GM18868 (cell line): Measurements from ENCODE around the gene CXorf49B.
A peak's percentile ranks its signal among the peaks of the same experiment; 100 is the strongest.
"Not testable (repeated sequence)": the region's sequence is repeated elsewhere in the genome, so short reads cannot be mapped to it uniquely, and the experiment has no call there.

Source experiments
- ATAC-seq: cut with Tn5 transposase; IDR thresholded peaks from one replicate; pipeline ENCODE4 v1.9.1; 2021; ENCODE audit warnings: mild to moderate bottlenecking, moderate library complexity; ENCODE audit not compliant: unreplicated experiment

Gene CXorf49B

GRCh38 chrX:71763049-71763448 lies at the start of gene CXorf49B:
Gene CXorf49B (plus strand): TSS chrX:71763349. CDS start chrX:71763424, 75 bp downstream.
- ATAC-seq, result not testable (repeated sequence)

DNA sequence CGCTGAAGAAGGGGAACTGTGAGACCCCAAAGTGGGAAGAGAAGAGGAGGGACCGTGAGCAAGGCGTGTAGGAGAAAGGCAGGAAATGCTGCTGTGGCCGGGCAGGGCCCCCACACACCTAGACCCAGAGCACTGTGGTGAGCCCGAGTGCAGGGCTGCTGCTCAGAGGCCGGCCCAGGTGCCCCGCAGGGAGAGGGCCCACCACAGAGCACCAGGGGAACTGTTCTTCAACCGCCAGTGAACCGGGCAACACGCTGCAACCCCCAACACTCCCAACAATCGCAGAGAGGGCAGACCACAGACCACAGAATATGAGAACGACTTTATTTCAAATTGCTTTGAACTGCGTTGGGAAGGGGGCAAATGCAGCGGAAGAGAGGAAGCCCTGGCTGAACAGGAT lies 49.1 kb upstream of the CXorf49B start:
- ATAC-seq, result not testable (repeated sequence)

GRCh38 chrX:71715551-71715950 lies 47.6 kb upstream of the CXorf49B start:
- ATAC-seq, result not testable (repeated sequence)

DNA sequence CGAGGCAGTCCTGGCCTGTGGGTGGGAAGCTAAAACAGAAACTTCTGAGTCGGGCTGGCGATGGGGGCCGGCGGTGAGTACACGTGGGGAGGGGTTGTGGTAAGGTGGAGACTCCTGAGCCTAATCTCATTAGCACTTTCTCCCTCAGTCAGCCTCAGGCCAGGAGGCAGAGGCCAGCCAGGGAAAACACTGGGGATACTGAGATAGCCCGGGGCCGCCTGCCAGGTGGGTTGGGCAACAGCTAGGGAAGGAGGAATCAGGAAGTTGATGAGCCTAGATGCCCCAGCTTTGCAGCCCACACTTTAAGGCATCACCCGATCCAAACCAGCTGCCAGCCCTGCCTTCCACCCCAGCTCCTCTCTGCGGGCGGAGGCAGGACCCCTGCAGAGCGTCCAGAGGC lies 46.8 kb upstream of the CXorf49B start:
- ATAC-seq, result not testable (repeated sequence)

DNA sequence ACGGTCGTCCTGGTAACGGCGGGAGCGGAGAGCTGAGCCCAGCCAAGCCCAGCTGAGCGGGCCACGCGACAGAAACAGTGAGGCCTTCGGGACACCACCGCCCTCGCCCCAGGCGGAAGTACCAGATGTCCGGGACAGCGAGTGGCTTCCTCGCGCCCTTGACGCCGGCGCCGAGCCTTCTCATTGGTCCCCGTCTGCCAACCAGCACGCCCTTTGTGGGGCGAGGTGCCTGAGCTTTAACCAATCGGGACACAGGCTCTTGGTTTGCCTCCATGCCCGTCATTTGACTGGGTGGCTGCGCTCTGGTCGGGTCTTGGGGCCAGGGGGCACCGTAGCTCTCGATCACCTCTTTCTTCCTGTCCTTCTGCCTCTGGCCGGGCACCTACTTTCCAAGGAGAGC lies 45.0 kb upstream of the CXorf49B start, which contains the start of gene CXorf49:
Gene CXorf49 (minus strand): TSS at position 101 of the 400 bp plus-strand sequence. CDS start 134 bp downstream, outside the sequence.
- ATAC-seq, result not testable (repeated sequence)

- ATAC-seq, result not testable (repeated sequence)
Observed at GRCh38 chrX:71719195-71719594, 44.0 kb upstream of the CXorf49B start.

DNA sequence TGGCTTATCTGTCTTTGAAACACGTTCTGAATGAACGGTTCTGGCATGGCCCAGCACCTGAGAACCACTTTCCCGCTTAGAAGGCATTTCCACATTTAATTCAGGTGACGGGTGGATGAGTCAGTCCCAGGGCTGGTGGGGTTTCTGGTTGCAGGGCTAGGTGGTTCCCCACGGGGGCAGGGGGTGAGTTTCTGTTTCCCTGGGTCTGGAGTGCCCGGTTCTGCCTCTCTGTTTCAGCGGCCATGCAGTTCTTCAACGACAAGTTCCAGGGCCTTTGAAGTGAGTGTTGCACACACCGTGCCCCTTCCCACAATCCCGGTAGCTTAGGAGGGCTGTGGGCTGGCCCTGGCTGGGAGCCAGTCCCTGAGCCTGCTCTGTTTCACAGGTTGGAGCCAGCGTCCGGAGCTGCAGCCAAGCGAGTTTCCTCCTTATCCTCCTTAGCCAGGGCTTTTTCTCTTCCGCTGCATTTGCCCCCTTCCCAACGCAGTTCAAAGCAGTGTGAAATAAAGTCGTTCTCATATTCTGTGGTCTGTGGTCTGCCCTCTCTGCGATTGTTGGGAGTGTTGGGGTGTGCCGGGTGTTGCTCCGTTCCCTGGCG lies 42.8 kb upstream of the CXorf49B start:
- ATAC-seq, result not testable (repeated sequence)

- not testable (repeated sequence) for ATAC-seq
Observed at GRCh38 chrX:71760688-71761281, 2.4 kb upstream of the CXorf49B start.

GRCh38 chrX:71764832-71765231 lies 1.7 kb downstream of the CXorf49B start:
- ATAC-seq, result not testable (repeated sequence)

GRCh38 chrX:71765613-71766012 lies 2.5 kb downstream of the CXorf49B start:
- not testable (repeated sequence) for ATAC-seq

DNA sequence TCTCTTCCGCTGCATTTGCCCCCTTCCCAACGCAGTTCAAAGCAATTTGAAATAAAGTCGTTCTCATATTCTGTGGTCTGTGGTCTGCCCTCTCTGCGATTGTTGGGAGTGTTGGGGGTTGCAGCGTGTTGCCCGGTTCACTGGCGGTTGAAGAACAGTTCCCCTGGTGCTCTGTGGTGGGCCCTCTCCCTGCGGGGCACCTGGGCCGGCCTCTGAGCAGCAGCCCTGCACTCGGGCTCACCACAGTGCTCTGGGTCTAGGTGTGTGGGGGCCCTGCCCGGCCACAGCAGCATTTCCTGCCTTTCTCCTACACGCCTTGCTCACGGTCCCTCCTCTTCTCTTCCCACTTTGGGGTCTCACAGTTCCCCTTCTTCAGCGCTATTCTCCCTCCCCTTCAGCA lies 4.0 kb downstream of the CXorf49B start:
- not testable (repeated sequence) for ATAC-seq

- ATAC-seq, result not testable (repeated sequence)
Observed at GRCh38 chrX:71778322-71778721, 15.2 kb downstream of the CXorf49B start.

DNA sequence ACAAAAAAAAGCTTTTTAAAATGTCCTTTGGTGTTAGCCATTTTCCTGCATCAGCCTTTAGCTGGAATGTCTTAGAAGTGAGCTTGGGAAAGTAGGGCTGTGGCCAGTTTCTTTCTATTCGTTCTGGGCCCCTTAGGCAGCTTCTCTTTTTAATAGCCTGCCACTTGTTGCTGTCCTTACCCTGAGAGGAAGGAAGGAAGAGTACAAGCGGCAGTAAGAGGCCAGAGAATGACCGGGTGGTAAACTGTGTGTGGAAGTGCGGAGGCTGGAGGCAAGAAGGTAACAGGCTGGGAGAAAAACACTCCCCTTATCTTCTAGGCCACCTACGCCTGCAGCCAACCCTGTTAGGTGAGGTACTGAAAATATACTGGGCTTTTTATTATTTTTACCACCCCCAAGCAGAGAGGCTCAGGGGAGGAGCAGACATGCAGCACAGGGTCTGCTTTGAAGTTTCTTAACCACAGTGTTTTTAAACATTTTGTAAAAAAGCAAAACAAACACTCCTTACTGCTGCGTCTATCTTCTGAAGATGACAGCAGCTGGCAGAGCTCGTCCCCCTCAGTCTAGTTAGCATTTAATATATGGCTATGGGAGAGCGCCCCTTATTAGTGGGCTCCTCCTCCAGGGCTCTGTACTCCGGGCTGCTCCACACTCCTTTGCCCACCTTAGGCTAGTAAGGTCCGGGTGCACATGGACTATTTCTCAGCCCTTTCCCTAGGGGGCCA lies 19.2 kb downstream of the CXorf49B start:
- not testable (repeated sequence) for ATAC-seq

DNA sequence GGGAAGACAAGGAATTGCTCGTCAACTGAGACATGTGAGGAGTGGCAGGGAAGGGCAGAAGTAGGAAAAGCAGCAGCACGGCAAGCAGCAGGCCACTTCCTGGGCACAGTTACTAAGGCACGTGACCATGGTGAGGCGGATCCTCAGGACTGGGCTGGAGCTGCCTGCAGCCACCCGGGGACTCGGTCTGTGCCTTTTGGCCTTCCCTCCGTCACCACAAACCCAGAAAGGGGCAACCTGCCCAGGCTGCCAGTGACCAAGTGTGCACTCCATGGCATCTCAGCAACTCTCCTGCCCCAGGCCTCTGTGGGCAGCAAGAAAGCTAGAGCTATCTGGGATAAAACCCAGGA lies 19.8 kb downstream of the CXorf49B start:
- ATAC-seq, result not testable (repeated sequence)

- ATAC-seq, result peak; percentile 33
Observed at GRCh38 chrX:71783569-71784347, 20.6 kb downstream of the CXorf49B start.

DNA sequence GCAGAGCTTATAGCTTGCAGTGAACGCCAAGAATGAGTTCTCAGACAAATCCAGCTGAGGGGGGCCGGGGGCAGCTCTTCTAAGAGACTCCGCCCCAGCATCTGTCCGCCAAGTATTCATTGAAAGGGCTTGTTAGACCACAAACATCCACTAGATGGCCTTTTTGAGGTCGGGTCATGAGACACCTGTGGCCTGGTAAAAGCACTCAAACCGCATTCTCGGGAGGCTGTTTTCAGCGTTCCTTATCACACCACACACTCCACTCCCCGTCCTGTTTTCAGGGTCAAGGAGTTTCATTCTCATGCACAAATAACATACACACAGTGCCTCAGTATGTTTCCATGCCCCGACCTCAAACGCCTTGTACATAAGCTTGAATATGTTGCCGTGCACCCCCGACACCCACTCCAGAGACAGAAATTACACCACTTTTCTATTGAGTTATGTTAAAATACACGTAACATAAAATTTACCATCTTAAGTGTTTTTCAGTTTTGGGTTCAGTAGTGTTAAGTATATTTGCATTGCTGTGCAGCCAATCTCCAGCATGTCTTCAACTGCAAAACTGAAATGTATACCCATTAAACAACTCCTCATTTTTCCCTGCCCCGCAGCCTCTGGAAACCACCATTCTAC lies 21.3 kb downstream of the CXorf49B start:
- peak; percentile 70 for ATAC-seq

DNA sequence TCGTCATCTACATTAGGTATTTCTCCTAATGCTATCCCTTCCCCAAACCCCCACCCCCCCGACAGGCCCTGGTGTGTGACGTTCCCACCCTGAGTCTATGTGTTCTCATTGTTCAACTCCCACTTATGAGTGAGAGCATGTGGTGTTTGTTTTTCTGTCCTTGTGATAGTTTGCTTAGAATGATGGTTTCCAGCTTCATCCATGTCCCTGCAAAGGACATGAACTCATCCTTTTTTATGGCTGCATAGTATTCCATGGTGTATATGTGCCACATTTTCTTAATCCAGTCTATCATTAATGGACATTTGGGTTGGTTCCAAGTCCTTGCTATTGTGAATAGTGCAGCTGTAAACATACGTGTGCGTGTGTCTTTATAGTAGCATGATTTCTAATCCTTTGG lies 43.3 kb downstream of the CXorf49B start:
- ATAC-seq, result not testable (repeated sequence)

DNA sequence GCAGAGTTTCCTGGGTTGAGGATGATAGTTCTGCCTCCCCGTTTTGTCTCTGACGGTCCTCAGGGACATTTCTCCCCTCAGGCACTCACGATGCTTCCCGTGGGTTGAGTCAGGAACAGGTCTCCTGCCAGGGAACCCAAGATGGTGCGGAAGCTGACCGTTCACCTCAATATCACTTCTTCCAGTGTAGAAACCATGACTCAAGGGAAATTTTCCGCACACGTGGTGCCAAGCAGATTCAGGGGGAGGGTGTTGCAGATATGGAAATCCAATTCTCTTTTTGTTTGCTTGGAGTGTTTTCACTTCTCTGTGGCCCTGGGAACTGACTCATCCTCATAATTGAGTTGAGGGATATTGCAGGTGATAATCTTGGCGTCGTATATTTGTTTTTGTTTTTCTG lies 46.7 kb downstream of the CXorf49B start:
- no peak for ATAC-seq

DNA sequence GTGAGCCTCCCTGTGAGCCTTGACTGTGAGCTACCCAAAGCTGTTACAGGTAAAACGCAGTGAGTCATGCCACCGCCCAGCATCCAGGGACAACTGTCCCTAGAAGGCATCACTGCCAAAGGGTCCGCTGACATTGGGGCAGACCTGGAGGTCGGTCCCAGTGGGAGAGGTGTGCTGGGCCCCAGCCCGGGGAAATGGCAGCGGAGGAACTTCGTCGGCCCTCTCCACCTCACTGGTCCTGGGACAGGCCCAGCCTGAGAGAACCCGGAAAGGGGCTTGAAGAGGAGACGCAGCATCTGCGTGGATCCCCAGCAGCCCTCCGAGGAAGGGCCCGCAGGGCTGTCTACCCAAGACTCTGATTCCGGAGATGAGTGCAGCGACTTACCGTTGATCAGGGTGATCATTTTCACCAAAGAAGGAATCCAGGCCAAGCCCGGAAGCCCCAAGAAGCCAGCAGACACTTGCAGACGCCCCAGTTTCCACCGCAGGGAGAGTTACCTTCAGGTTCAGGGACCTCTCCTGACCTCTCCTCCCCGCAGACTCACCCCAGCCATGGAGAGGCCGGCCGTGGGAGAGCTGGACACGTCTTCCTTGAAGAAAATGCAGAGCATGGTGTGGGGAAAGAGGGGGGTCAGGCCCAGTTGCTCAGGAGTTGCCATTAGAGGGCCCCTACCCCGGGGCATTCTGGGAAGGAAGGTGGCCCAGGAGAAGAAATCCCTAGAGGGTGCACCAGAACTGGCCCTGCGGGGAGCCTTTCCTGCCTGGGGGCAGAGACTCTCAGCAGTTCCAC lies 51.2 kb downstream of the CXorf49B start:
- ATAC-seq, result no peak
